AG04449 (cell line): ENCODE results near the gene CDK5.

ENCODE experiments used
- CTCF ChIA-PET: fragments of 350-600 bp; formaldehyde crosslinking; extraction: SDS; loops from one replicate; lab custom pipeline; 2021; ENCODE audit warnings: antibody characterized with exemption; lab: Yijun Ruan, JAX
- POLR2A ChIA-PET: fragments of 400-600, 350-600 bp; formaldehyde crosslinking; extraction: SDS; loops from one replicate; lab custom pipeline; 2020; ENCODE audit warnings: antibody characterized with exemption, inconsistent platforms; lab: Yijun Ruan, JAX
- DNase-seq: peaks from one replicate; pipeline ENCODE4 v3.0.0-alpha.2; 2010; ENCODE audit warnings: low read depth, low spot score
- H3K4me3 ChIP-seq: 2 replicates; pipeline ENCODE4 v1.5.1; 2011; ENCODE audit warnings: low read depth, mild to moderate bottlenecking, control low read depth, low read length
- CTCF ChIP-seq: IDR thresholded peaks from one replicate; pipeline ENCODE4 v1.5.1; 2011; ENCODE audit warnings: mild to moderate bottlenecking, moderate library complexity, low read length, control low read depth, inconsistent platforms; ENCODE audit not compliant: insufficient read depth; ENCODE audit errors: missing control alignments

CDK5 gene

GRCh38 chr7:151008511-151009323 is 49.0 kb downstream of the CDK5 start:
- TF ChIP-seq CTCF, result peak; percentile 68
- CTCF ChIA-PET, result interaction anchor here (0.7 to 11.9 kb wide), 14 partner anchors 9 to 100 kb away, joined by 3 to 190 read pairs (median 4); partner anchors contain the start of genes ABCB8, ATG9B and SLC4A2
- POLR2A ChIA-PET, result no interaction called here
- peak overlapping the region; percentile 18 for H3K4me3 ChIP-seq
- DNase-seq, result no peak

GRCh38 chr7:151008143-151008510 is 49.6 kb downstream of the CDK5 start:
- DNase-seq, result no peak

GRCh38 chr7:151007469-151007898 is 50.2 kb downstream of the CDK5 start:
- POLR2A ChIA-PET, result no interaction called here
- no peak for TF ChIP-seq CTCF
- H3K4me3 ChIP-seq, result no peak overlapping the region
- CTCF ChIA-PET, result interaction anchor here (0.7 to 11.9 kb wide), 9 partner anchors 10 to 109 kb away, joined by 3 to 190 read pairs (median 12); no protein-coding TSS in a partner anchor
- no peak for DNase-seq

More at GRCh38 chr7:151008143-151008510, 49.6 kb downstream of the CDK5 start:
- POLR2A ChIA-PET, result no interaction called here
- CTCF ChIA-PET, result interaction anchor here (0.7 to 11.9 kb wide), 13 partner anchors 10 to 110 kb away, joined by 3 to 190 read pairs (median 4); partner anchors contain the start of gene ATG9B
- TF ChIP-seq CTCF, result no peak
- H3K4me3 ChIP-seq, result no peak overlapping the region; the same call in 1 of the 2 replicates

GRCh38 chr7:151006590-151007300 is 51.0 kb downstream of the CDK5 start:
- CTCF ChIA-PET, result interaction anchor here (1.4 to 11.9 kb wide), 5 partner anchors 11 to 108 kb away, joined by 3 to 190 read pairs (median 33); no protein-coding TSS in a partner anchor
- no peak for TF ChIP-seq CTCF
- no peak for DNase-seq
- H3K4me3 ChIP-seq, result no peak overlapping the region
- POLR2A ChIA-PET, result no interaction called here

GRCh38 chr7:151005566-151005965 is 52.1 kb downstream of the CDK5 start:
- ChIA-PET CTCF (interaction anchor here (0.9 to 11.9 kb wide), 7 partner anchors 8 to 104 kb away, joined by 3 to 190 read pairs (median 6); no protein-coding TSS in a partner anchor), POLR2A (no interaction called here)
- no peak overlapping the region for H3K4me3 ChIP-seq
- TF ChIP-seq CTCF, result no peak
- no peak for DNase-seq
